ENCODE results near the gene HS2ST1. TPM values are rescaled to one million over a fixed set of nuclear protein-coding genes. Genes with fewer than 3 reads are reported as not detected.

The HS2ST1 gene
- total RNA-seq, 4 donors from 2014 or later: 13.2 to 19.6 (median 16.7) TPM

DNA sequence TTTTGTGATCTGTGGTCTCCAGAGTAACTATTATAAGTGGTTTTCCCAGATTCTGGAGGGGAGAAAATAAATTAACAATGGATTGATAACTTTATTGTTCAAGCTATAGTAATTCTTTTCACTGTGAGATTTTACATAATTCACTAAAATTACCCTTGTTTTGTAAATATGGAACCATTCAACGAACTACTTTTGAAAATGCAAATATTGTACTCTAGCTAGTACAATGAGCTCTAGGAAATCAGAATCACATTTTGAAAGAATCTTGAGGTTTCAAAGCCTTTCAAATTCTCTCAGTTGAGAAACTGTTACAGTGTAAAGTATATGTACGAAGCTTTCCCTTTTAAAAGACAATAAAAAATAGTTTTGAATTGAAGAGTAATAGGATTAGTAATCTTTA is 119.9 kb downstream of the HS2ST1 start:
- Histone ChIP-seq H3K27ac (no peak overlapping the region), H3K27me3 (no peaks in the 10 kb centered on the region), H3K36me3 (no peaks in the 10 kb centered on the region), H3K9me3 (no peaks in the 10 kb centered on the region), H3K4me3 (replicated peaks in 1 of 3) (no peak overlapping the region), H3K4me1 (no peaks in the 10 kb centered on the region)
- intact Hi-C loops (cut with DNase I): no loop called here
- 91 to 93% methylated on average over 2 of the region's 2 CpGs for WGBS, 2 donors
- TF ChIP-seq, protein P1, sequence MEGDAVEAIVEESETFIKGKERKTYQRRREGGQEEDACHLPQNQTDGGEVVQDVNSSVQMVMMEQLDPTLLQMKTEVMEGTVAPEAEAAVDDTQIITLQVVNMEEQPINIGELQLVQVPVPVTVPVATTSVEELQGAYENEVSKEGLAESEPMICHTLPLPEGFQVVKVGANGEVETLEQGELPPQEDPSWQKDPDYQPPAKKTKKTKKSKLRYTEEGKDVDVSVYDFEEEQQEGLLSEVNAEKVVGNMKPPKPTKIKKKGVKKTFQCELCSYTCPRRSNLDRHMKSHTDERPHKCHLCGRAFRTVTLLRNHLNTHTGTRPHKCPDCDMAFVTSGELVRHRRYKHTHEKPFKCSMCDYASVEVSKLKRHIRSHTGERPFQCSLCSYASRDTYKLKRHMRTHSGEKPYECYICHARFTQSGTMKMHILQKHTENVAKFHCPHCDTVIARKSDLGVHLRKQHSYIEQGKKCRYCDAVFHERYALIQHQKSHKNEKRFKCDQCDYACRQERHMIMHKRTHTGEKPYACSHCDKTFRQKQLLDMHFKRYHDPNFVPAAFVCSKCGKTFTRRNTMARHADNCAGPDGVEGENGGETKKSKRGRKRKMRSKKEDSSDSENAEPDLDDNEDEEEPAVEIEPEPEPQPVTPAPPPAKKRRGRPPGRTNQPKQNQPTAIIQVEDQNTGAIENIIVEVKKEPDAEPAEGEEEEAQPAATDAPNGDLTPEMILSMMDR (IDR thresholded peaks at IDR 0.05): no peak
- TF ChIP-seq POLR2A (IDR thresholded peaks at IDR 0.05): no peak
- no peak for DNase-seq

DNA sequence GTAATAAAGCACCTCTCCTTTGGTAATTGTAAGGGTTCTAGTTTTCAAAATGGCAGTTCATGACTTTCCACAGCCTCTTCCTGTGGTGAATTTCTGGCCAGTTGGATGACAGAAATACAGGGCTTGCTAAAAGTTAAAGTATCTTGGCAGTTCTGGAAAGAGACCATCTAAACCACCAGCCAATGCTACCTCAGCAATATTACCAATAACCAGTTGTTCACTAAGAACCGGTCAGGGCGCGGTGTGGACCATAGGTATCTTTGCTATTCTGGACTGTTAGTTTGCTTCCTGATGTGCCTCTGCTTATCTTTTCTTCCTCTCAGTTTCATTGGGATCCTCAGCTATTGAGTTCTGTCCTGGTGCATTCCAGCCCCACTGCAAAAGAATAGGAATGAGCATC is 124.7 kb downstream of the HS2ST1 start:
- TF ChIP-seq, protein P1 (IDR thresholded peaks at IDR 0.05): no peak
- no peak for TF ChIP-seq POLR2A (IDR thresholded peaks at IDR 0.05)

DNA sequence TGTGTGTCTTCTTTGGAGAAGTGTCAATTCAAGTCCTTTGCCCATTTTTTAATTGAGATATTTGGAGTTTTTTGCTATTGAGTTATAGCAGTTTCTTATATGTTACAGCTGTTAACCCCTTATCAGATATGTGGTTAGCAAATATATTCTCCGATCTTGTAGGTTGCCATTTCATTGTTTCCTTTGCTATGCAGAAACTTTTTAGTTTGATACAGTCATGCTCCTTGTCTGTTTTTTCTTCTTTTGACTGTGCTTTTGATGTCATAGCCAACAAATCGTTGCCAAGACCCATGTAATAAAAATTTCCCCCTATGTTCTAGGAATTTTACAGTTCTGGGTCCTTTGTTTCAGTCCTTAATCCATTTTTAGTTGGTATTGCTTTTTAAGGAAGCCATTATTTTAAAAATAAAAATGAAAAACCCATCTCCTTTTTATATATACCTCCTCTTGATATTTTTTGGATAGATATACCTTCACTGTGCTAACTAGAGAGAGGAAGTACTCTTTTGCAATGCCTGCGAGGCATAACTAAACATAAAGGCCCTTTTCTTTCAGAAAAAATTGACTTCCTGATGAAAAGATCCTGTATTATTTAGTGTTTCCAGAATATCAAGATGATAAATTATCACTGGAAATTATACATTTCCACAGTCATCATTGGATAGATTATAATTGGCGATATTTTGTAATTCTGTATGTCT is 127.8 kb downstream of the HS2ST1 start:
- Histone ChIP-seq H3K4me3 (replicated peaks in 1 of 3) (no peak overlapping the region), H3K27me3 (no peaks in the 10 kb centered on the region), H3K36me3 (no peaks in the 10 kb centered on the region), H3K27ac (no peak overlapping the region), H3K4me1 (no peaks in the 10 kb centered on the region), H3K9me3 (no peaks in the 10 kb centered on the region)
- 84 to 87% methylated on average over 4 of the region's 4 CpGs for WGBS, 2 donors
- TF ChIP-seq, protein P1 (IDR thresholded peaks at IDR 0.05): no peak
- no peak for TF ChIP-seq POLR2A (IDR thresholded peaks at IDR 0.05)
- no peak for DNase-seq
- intact Hi-C loops (cut with DNase I): no loop called here

More for the DNA sequence above, 124.7 kb downstream of the HS2ST1 start:
- H3K27ac ChIP-seq: no peak overlapping the region
- no peaks in the 10 kb centered on the region for H3K36me3 ChIP-seq
- 99 to 100% methylated on average over 3 of the region's 3 CpGs for WGBS, 2 donors
- H3K27me3 ChIP-seq: no peaks in the 10 kb centered on the region
- no peaks in the 10 kb centered on the region for H3K4me1 ChIP-seq
- H3K9me3 ChIP-seq: no peaks in the 10 kb centered on the region
- no peak for DNase-seq
- no peak overlapping the region for H3K4me3 ChIP-seq (replicated peaks in 1 of 3)
- intact Hi-C loops (cut with DNase I): no loop called here

DNA sequence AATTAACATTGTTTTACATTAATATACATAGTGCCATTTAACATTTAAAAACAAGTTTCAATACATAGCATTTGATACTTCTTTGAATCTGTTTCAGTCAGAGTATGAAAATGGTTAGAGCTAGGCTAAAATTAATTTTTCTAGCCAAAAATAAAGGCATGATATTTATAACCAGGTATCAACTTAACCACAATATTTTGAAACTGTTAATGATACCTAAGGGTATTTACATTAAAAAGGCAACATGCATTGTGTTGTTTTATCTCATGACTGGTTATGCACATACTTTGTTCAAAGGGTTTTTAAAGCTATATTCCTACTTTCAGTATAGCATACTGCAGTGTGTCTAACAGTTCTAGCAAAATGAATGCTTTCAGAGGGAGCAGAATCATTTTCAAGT is 130.0 kb downstream of the HS2ST1 start:
- H3K27me3 ChIP-seq: no peaks in the 10 kb centered on the region
- H3K36me3 ChIP-seq: no peaks in the 10 kb centered on the region
- H3K27ac ChIP-seq: no peak overlapping the region
- TF ChIP-seq POLR2A (IDR thresholded peaks at IDR 0.05): no peak
- TF ChIP-seq, protein P1 (IDR thresholded peaks at IDR 0.05): no peak
- H3K4me3 ChIP-seq (replicated peaks in 1 of 3): no peak overlapping the region
- intact Hi-C loops (cut with DNase I): no loop called here
- DNase-seq: no peak
- no peaks in the 10 kb centered on the region for H3K9me3 ChIP-seq
- H3K4me1 ChIP-seq: no peaks in the 10 kb centered on the region

DNA sequence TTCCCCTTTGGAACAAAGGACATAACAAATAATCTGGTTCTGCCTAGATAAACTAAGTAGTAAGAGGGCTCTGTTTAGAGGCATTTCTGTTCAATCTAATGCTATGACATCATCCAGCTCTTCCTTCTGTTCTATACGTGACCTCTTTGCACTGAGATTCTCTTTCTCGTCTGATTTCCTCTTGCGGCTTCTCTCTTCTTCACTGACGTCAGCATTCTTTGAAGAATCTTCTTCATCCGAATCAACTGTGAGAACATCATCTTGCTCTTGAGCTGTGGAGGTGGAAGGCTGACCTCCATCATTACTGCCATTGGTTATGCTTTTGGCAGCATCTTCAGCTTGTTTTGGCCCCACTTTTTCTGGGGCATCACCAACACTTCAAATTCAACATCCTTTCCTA is 130.4 kb downstream of the HS2ST1 start:
- Histone ChIP-seq H3K36me3 (no peaks in the 10 kb centered on the region), H3K4me1 (no peaks in the 10 kb centered on the region), H3K27ac (no peak overlapping the region), H3K4me3 (replicated peaks in 1 of 3) (no peak overlapping the region), H3K27me3 (no peaks in the 10 kb centered on the region), H3K9me3 (no peaks in the 10 kb centered on the region)
- intact Hi-C loops (cut with DNase I): no loop called here
- TF ChIP-seq POLR2A (IDR thresholded peaks at IDR 0.05): no peak
- TF ChIP-seq, protein P1 (IDR thresholded peaks at IDR 0.05): no peak
- no peak for DNase-seq
- 88 to 90% methylated on average over 5 of the region's 5 CpGs for WGBS, 2 donors

Data from thyroid gland (tissue), 4 donors.